GM12872 (cell line): ENCODE measurements around the gene ENTPD8.

Experiments
- CTCF ChIP-seq: IDR thresholded peaks from 3 replicates; pipeline ENCODE4 v1.5.1; 2011; ENCODE audit warnings: low read depth, mild to moderate bottlenecking, low read length, moderate library complexity; ENCODE audit not compliant: insufficient read depth

ENTPD8 gene

GRCh38 chr9:137426018-137426681, 15.0 kb downstream of the ENTPD8 start:
- no peak for TF ChIP-seq CTCF

GRCh38 chr9:137423514-137424291, 17.5 kb downstream of the ENTPD8 start:
- TF ChIP-seq CTCF = no peak

GRCh38 chr9:137422604-137423513, 18.3 kb downstream of the ENTPD8 start, which contains the start of the genes EXD3 and NOXA1:
Gene EXD3 (minus strand): TSS chr9:137423162. CDS start chr9:137395357, 27,805 bp downstream.
Gene NOXA1 (plus strand): TSS chr9:137423393. CDS start chr9:137423530, 137 bp downstream.
- TF ChIP-seq CTCF = peak; percentile 71

- no peak for TF ChIP-seq CTCF
These were observed 19.1 kb downstream of the ENTPD8 start for GRCh38 chr9:137421838-137422603.

GRCh38 chr9:137417161-137418021, 23.8 kb downstream of the ENTPD8 start:
- no peak for TF ChIP-seq CTCF

GRCh38 chr9:137416563-137417151, 24.5 kb downstream of the ENTPD8 start:
- TF ChIP-seq CTCF = no peak
